Measurements from ENCODE around the gene SLC12A3.

Gene SLC12A3, protein sequence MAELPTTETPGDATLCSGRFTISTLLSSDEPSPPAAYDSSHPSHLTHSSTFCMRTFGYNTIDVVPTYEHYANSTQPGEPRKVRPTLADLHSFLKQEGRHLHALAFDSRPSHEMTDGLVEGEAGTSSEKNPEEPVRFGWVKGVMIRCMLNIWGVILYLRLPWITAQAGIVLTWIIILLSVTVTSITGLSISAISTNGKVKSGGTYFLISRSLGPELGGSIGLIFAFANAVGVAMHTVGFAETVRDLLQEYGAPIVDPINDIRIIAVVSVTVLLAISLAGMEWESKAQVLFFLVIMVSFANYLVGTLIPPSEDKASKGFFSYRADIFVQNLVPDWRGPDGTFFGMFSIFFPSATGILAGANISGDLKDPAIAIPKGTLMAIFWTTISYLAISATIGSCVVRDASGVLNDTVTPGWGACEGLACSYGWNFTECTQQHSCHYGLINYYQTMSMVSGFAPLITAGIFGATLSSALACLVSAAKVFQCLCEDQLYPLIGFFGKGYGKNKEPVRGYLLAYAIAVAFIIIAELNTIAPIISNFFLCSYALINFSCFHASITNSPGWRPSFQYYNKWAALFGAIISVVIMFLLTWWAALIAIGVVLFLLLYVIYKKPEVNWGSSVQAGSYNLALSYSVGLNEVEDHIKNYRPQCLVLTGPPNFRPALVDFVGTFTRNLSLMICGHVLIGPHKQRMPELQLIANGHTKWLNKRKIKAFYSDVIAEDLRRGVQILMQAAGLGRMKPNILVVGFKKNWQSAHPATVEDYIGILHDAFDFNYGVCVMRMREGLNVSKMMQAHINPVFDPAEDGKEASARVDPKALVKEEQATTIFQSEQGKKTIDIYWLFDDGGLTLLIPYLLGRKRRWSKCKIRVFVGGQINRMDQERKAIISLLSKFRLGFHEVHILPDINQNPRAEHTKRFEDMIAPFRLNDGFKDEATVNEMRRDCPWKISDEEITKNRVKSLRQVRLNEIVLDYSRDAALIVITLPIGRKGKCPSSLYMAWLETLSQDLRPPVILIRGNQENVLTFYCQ

DNA sequence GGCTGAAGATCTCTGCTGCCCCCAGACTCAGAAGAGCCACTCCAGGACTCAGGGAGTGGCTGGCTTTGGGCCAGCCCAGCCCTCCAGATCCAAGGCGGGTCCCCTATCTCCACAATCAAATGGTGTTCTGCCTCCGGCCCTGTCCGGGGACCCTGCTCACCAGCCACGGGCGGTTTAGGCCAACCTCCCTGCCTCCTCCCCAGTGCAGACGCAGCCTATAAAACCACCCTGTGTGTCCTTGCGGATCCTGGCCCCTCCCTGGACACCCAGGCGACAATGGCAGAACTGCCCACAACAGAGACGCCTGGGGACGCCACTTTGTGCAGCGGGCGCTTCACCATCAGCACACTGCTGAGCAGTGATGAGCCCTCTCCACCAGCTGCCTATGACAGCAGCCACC lies at the start of gene SLC12A3:
TSS of gene SLC12A3 (plus strand) at position 248 of the 400 bp plus-strand sequence. CDS start at position 277, 29 bp downstream.
- Mint-ChIP-seq H3K4me1 (ENCODE audit: low read depth) (peaks cover 39% of the 10 kb centered on the region), H3K9me3 (no peaks in the 10 kb centered on the region), H3K36me3 (ENCODE audit: low read depth) (no peaks in the 10 kb centered on the region), H3K27me3 (ENCODE audit: low read depth) (no peaks in the 10 kb centered on the region), H3K4me3 (no peak within 1 kb of the TSS), H3K27ac (peak within 1 kb of the TSS; percentile 15)
- no peak for DNase-seq (ENCODE audit: low spot score)

DNA sequence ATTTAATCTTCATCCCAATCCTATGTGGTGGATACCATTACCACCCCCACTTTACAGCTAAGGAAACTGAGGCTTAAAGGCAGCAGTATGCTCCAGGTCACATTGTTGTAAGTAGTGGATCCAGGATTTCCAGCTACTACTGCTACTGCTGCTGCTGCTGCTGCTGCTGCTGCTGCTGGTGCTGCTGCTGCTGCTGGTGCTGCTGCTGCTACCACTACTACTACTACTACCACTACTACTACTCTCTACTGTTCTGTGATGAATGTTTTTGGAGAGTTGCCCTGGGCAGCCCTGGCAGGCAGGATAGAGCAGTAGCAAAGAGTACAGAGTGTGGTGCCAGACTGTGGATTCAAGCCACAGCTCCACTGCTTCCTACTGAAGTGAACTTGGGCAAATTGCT lies 49.3 kb upstream of the SLC12A3 start:
- no peaks in the 10 kb centered on the region for H3K27me3 Mint-ChIP-seq (ENCODE audit: low read depth)
- DNase-seq (ENCODE audit: low spot score) = no peak
- peaks cover 3% of the 10 kb centered on the region for H3K36me3 Mint-ChIP-seq (ENCODE audit: low read depth)
- no peak overlapping the region for H3K4me3 Mint-ChIP-seq
- no peaks in the 10 kb centered on the region for H3K4me1 Mint-ChIP-seq (ENCODE audit: low read depth)
- H3K9me3 Mint-ChIP-seq = no peaks in the 10 kb centered on the region
- H3K27ac Mint-ChIP-seq = no peak overlapping the region

DNA sequence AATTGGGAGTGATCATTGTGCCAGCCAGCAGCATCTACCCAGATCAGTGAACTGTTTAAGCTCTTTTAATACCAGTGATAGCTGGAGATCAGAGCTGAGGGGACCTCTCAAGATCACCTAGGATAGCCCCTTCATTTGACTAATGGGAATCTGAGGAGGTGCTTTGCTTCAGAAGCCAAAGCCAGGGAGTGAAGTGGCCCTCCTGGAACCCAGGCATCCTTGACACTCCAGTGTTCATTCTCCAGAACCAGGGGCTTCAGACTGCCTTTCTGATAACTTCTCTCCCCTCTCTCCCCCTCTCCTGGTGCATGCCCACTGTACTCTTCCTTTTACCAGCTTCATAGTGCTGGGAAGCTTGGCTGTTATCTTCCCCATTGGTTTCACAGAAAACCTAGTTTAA lies 48.0 kb upstream of the SLC12A3 start:
- no peak for DNase-seq (ENCODE audit: low spot score)
- Mint-ChIP-seq H3K27ac (no peak overlapping the region), H3K36me3 (ENCODE audit: low read depth) (peaks cover 7% of the 10 kb centered on the region), H3K4me3 (no peak overlapping the region), H3K4me1 (ENCODE audit: low read depth) (no peaks in the 10 kb centered on the region), H3K27me3 (ENCODE audit: low read depth) (no peaks in the 10 kb centered on the region), H3K9me3 (no peaks in the 10 kb centered on the region)

DNA sequence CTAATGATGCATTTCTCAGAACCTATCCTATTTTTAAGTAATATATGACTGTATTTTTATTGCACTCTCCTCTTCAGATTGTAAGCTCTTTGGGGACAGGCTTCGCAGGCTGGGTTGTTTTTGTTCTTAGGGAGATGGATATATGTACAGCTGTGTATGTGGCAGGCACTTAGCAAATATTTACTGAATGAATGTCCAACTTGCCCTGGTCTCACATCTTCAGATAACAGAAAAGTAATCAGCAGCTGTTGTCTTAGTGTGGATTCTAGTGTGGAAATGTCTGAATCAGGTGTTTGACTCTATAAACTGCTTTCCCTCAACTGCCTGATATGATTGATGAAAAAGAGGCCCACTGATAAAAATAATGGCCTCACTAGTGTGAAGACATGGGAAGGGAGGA lies 47.1 kb upstream of the SLC12A3 start:
- H3K9me3 Mint-ChIP-seq = no peaks in the 10 kb centered on the region
- H3K4me1 Mint-ChIP-seq (ENCODE audit: low read depth) = no peaks in the 10 kb centered on the region
- H3K36me3 Mint-ChIP-seq (ENCODE audit: low read depth) = peaks cover 7% of the 10 kb centered on the region
- H3K4me3 Mint-ChIP-seq = no peak overlapping the region
- no peak for DNase-seq (ENCODE audit: low spot score)
- H3K27me3 Mint-ChIP-seq (ENCODE audit: low read depth) = no peaks in the 10 kb centered on the region
- no peak overlapping the region for H3K27ac Mint-ChIP-seq

DNA sequence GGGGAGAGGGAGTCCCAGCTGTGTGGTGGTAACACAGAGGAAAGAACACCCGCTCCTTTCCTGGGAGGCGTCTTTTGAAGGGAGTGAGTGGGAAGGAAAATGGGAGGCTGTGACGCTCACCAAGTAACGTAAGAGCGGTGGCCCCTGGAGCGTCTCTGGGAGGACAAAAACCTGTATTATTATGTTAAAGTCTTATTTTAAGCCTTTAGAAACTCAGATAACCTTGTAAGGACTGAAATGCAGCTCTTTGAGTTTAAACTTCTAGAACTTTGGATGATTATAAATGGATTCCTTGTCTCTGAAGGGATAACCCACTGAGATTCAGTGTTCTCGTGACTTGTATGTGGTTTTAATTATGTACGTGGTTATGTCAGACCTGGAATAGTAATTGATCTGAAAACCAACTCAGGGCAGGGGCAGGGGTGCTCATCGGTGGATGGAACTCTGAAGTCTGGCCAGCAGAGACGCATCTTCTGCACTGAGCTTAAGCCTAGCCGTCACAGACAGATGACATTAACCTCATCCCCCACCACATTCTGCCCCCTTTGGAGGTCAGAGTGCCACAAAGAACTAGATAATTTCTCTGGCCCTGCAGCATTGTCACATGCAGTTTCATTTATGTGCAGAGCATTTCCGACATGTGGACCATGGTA lies 41.8 kb upstream of the SLC12A3 start:
- no peak overlapping the region for H3K4me3 Mint-ChIP-seq
- H3K27ac Mint-ChIP-seq = no peak overlapping the region
- H3K36me3 Mint-ChIP-seq (ENCODE audit: low read depth) = peaks cover 7% of the 10 kb centered on the region
- H3K9me3 Mint-ChIP-seq = no peaks in the 10 kb centered on the region
- DNase-seq (ENCODE audit: low spot score) = no peak
- no peaks in the 10 kb centered on the region for H3K27me3 Mint-ChIP-seq (ENCODE audit: low read depth)
- peaks cover 2% of the 10 kb centered on the region for H3K4me1 Mint-ChIP-seq (ENCODE audit: low read depth)

DNA sequence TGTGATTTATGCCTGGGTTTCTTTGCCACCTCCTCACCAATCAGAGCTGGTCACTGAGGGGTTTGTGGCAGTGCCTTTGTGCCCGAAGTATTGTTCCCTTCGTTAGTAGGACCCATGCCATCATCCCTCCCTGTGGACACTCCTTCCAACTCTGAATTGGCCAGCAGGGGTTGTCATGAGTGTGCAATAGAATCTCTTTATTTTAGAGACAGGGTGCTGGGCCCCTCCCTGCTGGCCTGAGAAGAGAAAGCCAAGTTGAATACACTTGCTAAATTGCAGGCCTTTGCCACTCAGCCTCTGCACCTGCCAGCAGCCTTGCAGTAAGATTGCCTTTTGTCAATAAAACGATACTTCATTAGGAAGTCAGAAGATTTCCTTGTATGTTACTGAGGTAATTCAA lies 40.7 kb upstream of the SLC12A3 start:
- H3K27ac Mint-ChIP-seq = no peak overlapping the region
- peaks cover 7% of the 10 kb centered on the region for H3K36me3 Mint-ChIP-seq (ENCODE audit: low read depth)
- H3K9me3 Mint-ChIP-seq = no peaks in the 10 kb centered on the region
- H3K4me1 Mint-ChIP-seq (ENCODE audit: low read depth) = peaks cover 2% of the 10 kb centered on the region
- H3K27me3 Mint-ChIP-seq (ENCODE audit: low read depth) = no peaks in the 10 kb centered on the region
- no peak overlapping the region for H3K4me3 Mint-ChIP-seq
- DNase-seq (ENCODE audit: low spot score) = no peak

DNA sequence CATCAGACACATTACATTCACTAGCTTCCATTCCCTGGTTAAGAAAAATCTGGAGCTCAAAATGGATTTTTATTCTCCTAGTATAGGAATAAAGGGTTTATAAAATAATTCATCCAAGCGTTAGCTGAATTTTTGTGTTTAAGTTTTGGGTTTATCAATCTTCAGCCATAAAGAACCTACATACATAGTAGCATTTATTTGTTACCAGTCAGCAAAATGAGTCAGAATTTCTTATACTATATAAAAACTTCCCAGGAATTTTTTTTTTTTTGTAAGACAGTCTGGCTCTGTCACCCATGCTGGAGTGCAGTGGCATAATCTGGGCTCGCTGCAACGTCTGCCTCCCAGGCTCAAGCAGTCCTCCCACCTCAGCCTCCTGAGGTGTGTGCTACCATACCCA lies 40.2 kb upstream of the SLC12A3 start:
- H3K27ac Mint-ChIP-seq = no peak overlapping the region
- no peaks in the 10 kb centered on the region for H3K27me3 Mint-ChIP-seq (ENCODE audit: low read depth)
- no peak for DNase-seq (ENCODE audit: low spot score)
- no peak overlapping the region for H3K4me3 Mint-ChIP-seq
- H3K9me3 Mint-ChIP-seq = no peaks in the 10 kb centered on the region
- peaks cover 2% of the 10 kb centered on the region for H3K4me1 Mint-ChIP-seq (ENCODE audit: low read depth)
- H3K36me3 Mint-ChIP-seq (ENCODE audit: low read depth) = peaks cover 8% of the 10 kb centered on the region

DNA sequence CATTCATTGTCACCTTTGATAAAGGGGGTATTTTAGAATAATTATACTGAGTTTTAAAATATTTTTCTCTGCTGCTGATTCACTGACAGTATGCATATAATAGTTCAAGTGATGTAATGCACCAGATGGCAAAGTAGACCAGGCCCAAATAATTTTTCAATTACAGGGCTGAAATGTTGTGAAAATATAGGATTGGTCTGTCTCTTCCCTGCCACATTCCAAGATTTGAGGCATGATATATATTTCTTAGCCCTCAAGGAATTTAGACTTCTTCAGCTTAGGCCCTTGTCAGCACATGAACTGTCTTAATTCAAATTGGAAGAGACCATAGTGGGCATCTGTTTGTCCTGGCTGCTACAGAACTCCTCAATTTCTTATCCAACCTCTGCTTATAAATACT lies 39.2 kb upstream of the SLC12A3 start:
- Mint-ChIP-seq H3K4me1 (ENCODE audit: low read depth) (peaks cover 2% of the 10 kb centered on the region), H3K27me3 (ENCODE audit: low read depth) (no peaks in the 10 kb centered on the region), H3K4me3 (no peak overlapping the region), H3K36me3 (ENCODE audit: low read depth) (peaks cover 10% of the 10 kb centered on the region), H3K27ac (no peak overlapping the region), H3K9me3 (no peaks in the 10 kb centered on the region)
- DNase-seq (ENCODE audit: low spot score) = no peak

DNA sequence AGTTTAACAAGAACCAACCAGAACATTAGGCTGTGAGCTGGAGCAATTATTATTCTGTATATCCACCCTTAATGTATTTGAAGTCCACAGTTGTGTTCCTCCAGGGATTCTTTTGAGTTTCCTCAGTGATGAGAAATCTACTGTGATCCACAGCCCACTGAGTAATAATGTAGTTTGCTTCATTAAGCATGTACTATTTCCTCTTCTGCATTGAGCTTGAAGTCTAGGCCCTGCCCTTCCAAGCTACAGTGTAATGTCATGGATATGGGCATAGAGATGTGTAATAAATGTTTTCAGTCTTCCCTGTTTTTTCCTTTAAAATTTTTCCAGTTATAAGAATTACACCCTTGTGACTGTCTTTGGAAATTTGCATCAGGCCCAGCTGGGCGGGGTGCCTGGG lies 36.4 kb upstream of the SLC12A3 start:
- peaks cover 21% of the 10 kb centered on the region for H3K36me3 Mint-ChIP-seq (ENCODE audit: low read depth)
- H3K4me1 Mint-ChIP-seq (ENCODE audit: low read depth) = peaks cover 6% of the 10 kb centered on the region
- no peaks in the 10 kb centered on the region for H3K27me3 Mint-ChIP-seq (ENCODE audit: low read depth)
- DNase-seq (ENCODE audit: low spot score) = no peak
- no peaks in the 10 kb centered on the region for H3K9me3 Mint-ChIP-seq
- H3K27ac Mint-ChIP-seq = no peak overlapping the region
- no peak overlapping the region for H3K4me3 Mint-ChIP-seq

DNA sequence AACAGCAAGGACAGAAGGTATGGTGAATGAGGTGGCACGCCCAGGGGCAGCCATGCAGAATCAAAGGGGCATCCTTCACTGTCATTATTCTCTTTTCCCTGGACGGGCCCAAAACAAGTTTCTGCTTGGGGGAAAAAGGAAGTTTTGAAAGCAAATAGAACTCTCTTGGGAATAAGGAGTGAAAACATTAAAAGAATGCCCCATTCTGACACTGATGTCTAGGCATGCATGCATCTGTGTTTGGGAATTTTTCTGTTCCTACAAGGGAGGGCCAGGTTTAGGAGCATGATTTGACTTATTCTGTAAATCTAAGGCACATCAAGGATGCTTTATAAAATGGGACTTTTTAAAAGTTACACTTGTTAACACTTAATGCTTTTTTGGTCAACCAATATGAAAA lies 34.3 kb upstream of the SLC12A3 start:
- Mint-ChIP-seq H3K36me3 (ENCODE audit: low read depth) (peaks cover 30% of the 10 kb centered on the region), H3K4me1 (ENCODE audit: low read depth) (peaks cover 6% of the 10 kb centered on the region), H3K9me3 (no peaks in the 10 kb centered on the region), H3K4me3 (no peak overlapping the region), H3K27me3 (ENCODE audit: low read depth) (no peaks in the 10 kb centered on the region), H3K27ac (no peak overlapping the region)
- no peak for DNase-seq (ENCODE audit: low spot score)

DNA sequence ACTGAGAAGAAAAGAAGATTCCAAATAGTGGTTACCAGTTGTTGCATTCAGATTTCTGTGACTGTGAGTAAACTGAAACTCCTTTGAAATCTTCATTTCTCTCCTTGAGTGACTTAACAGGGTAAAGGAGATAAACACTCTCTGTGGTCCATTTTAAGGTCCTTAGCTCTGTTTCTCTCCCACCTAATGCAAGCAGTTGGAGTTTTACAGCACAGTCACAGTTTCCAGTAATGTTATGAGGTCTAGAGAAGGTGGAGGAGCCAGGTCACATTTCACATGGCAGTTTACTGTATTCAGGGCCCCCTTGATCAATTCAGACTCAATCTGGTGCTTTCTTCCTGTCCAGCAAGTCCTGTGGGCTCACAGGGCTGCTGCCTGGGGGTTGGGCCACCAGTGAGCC lies 32.2 kb upstream of the SLC12A3 start:
- no peak overlapping the region for H3K27ac Mint-ChIP-seq

DNA sequence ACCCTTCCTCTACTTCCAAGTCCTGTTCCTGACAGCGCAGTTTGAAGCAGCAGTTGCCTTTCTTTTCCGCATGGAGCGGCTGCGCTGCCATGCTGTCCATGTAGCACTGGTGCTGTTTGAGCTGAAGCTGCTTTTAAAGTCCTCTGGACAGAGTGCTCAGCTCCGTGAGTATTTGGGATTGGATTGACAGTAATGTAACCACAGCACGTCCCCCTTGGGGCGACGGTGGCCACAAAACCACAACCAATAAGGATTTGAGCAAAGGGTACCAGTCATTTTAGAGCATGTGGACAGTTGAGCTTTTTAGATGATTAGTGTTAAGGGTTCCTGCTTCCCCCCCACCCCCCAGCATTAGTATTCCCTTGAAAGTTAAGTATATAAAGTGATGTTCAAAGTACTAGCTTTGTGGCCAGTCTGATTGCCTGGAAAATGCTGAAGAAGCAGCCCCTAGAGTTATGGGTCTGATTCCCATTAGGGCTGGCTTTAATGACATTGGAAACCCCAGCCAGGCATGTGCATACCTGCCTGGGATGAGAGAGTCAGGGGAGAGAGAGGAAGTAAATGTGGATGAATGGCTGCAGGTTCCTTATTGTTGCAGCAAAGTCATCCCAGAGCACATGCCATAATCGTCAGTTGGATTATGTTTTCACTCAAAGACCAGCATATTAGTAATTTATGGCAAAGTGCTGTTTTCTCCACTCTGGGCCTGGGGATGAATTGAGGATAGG lies 31.6 kb upstream of the SLC12A3 start:
- Mint-ChIP-seq H3K27me3 (ENCODE audit: low read depth) (no peaks in the 10 kb centered on the region), H3K27ac (no peak overlapping the region), H3K4me3 (no peak overlapping the region), H3K36me3 (ENCODE audit: low read depth) (peaks cover 41% of the 10 kb centered on the region), H3K9me3 (no peaks in the 10 kb centered on the region), H3K4me1 (ENCODE audit: low read depth) (peaks cover 4% of the 10 kb centered on the region)
- no peak for DNase-seq (ENCODE audit: low spot score)

More for the DNA sequence above, 32.2 kb upstream of the SLC12A3 start:
- no peaks in the 10 kb centered on the region for H3K27me3 Mint-ChIP-seq (ENCODE audit: low read depth)
- no peaks in the 10 kb centered on the region for H3K9me3 Mint-ChIP-seq
- peaks cover 35% of the 10 kb centered on the region for H3K36me3 Mint-ChIP-seq (ENCODE audit: low read depth)
- peaks cover 4% of the 10 kb centered on the region for H3K4me1 Mint-ChIP-seq (ENCODE audit: low read depth)
- DNase-seq (ENCODE audit: low spot score) = no peak
- no peak overlapping the region for H3K4me3 Mint-ChIP-seq

DNA sequence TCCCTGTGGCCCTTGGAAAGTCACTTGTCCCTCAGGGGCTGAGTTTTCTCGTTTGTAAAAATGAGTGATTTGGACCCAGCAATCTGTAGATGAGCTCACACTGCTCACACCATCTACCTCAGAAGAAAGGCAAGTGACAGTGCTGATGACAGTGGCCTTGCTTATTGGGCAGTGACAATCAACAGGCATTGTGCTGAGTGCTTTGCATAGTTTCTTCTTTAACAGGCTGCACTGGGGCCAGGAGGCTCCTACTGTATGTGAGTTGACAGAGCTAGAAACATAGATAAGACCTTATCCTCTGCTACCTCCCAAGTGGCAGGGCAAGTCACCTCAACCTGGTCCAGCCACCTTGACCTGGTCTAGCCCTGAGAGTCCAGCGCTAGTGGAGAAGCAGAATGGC lies 29.7 kb upstream of the SLC12A3 start:
- H3K9me3 Mint-ChIP-seq = no peaks in the 10 kb centered on the region
- H3K27me3 Mint-ChIP-seq (ENCODE audit: low read depth) = no peaks in the 10 kb centered on the region
- peaks cover 47% of the 10 kb centered on the region for H3K36me3 Mint-ChIP-seq (ENCODE audit: low read depth)
- no peak for DNase-seq (ENCODE audit: low spot score)
- H3K27ac Mint-ChIP-seq = no peak overlapping the region
- H3K4me3 Mint-ChIP-seq = no peak overlapping the region
- peaks cover 4% of the 10 kb centered on the region for H3K4me1 Mint-ChIP-seq (ENCODE audit: low read depth)
